DND-41 (cell line): ENCODE data around the gene KRT2.
"Not testable (repeated sequence)": the region's sequence is repeated elsewhere in the genome, so short reads cannot be mapped to it uniquely, and the experiment has no call there.

Experiments
- ATAC-seq: fragments of 200-7000 bp; cut with Tn5 transposase; 3 replicates; pipeline ENCODE4 v1.9.1; 2021; ENCODE audit warnings: low read depth; ENCODE audit not compliant: insufficient read depth
- DNase-seq: peaks from one replicate; pipeline ENCODE4 v3.0.0-alpha.2; 2020
- H2AFZ ChIP-seq: 2 replicates; pipeline ENCODE4 v1.6.0; 2012; ENCODE audit warnings: low read depth, low read length
- H3K27ac ChIP-seq: 2 replicates; pipeline ENCODE4 v1.5.1; 2012; ENCODE audit warnings: low read length, inconsistent platforms
- H3K27me3 ChIP-seq: fragments of 200-600 bp; sonication (generic); 2 replicates; pipeline ENCODE4 v1.6.0; 2012; ENCODE audit warnings: low read length, mild to moderate bottlenecking, inconsistent platforms; ENCODE audit not compliant: insufficient read depth, poor library complexity
- H3K36me3 ChIP-seq: 2 replicates; pipeline ENCODE4 v1.5.1; 2012; ENCODE audit warnings: low read length, inconsistent platforms; ENCODE audit not compliant: insufficient read depth
- H3K4me1 ChIP-seq: 2 replicates; pipeline ENCODE4 v1.5.1; 2012; ENCODE audit warnings: mild to moderate bottlenecking, low read length; ENCODE audit not compliant: insufficient read depth
- H3K4me2 ChIP-seq: 2 replicates; pipeline ENCODE4 v1.6.0; 2012; ENCODE audit warnings: mild to moderate bottlenecking, moderate library complexity, low read length, inconsistent platforms; ENCODE audit not compliant: insufficient read depth
- H3K4me3 ChIP-seq, 2 experiments: fragments of 200-600 bp in 1 of 2; shearing (Covaris generic) in 1 of 2; 2 replicates each; pipeline ENCODE4 v1.5.1; 2012 to 2016; ENCODE audit warnings: inconsistent platforms in 2 of 2, low read length in 2 of 2, mild to moderate bottlenecking in 2 of 2, low read depth in 1 of 2, moderate library complexity in 1 of 2
- H3K79me2 ChIP-seq: 2 replicates; pipeline ENCODE4 v1.6.0; 2012; ENCODE audit warnings: low read length, inconsistent platforms; ENCODE audit not compliant: insufficient read depth
- H3K9ac ChIP-seq: 2 replicates; pipeline ENCODE4 v1.6.0; 2012; ENCODE audit warnings: low read depth, mild to moderate bottlenecking, inconsistent platforms, low read length, moderate library complexity
- H3K9me3 ChIP-seq: 2 replicates; pipeline ENCODE4 v1.5.1; 2012; ENCODE audit warnings: low read length, moderate library complexity, mild to moderate bottlenecking, inconsistent platforms; ENCODE audit not compliant: insufficient read depth, severe bottlenecking
- H4K20me1 ChIP-seq: 2 replicates; pipeline ENCODE4 v1.6.0; 2012; ENCODE audit warnings: low read length; ENCODE audit not compliant: insufficient read depth
- EZH2 ChIP-seq: IDR thresholded peaks from 3 replicates; pipeline ENCODE4 v1.6.1; 2012; ENCODE audit warnings: borderline replicate concordance, low read depth, mild to moderate bottlenecking, moderate library complexity, low read length, inconsistent platforms; ENCODE audit not compliant: severe bottlenecking
- TF ChIP-seq, protein P1 (sequence below): IDR thresholded peaks from 2 replicates; pipeline ENCODE4 v1.5.1; 2012; ENCODE audit warnings: borderline replicate concordance, low read length, moderate library complexity, mild to moderate bottlenecking; ENCODE audit not compliant: poor library complexity, severe bottlenecking; ENCODE audit errors: extremely low read depth

Gene KRT2

DNA sequence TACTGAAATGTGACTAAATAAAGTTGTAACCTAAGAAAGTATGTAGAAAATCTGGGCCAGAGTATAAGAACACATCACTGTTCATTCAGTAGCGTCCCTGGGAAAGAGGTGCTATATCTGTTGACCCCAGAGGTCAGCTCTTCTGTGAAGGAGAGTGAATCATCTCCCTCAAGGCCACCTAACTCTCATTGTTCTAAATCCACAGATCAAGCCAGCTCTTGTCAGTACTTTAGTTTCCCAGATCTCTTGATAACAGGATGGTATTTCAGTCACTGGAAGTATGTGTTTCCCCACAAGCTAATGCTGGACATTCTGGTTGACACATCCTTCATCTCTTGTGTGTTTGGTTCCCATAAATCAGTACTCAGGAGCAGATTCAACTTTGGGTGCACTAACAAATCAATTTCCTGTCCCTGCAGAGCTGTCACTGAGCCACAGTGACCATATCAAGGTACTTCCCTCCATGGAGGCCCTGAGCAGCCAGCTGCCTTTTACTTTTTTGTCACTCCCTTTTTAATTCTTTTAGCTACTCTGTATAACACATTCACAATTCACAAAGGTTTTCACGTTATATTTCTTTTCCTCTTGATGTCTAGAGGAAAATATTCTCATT lies 20.4 kb upstream of the KRT2 start:
- H3K27me3 ChIP-seq = peaks cover 3% of the 10 kb centered on the region
- no peaks in the 10 kb centered on the region for H3K79me2 ChIP-seq
- ATAC-seq = no peak
- H3K27ac ChIP-seq = no peak overlapping the region
- no peak overlapping the region for H2AFZ ChIP-seq
- H3K4me1 ChIP-seq = no peaks in the 10 kb centered on the region
- H3K4me2 ChIP-seq = no peak overlapping the region
- DNase-seq = no peak
- H3K9me3 ChIP-seq = no peaks in the 10 kb centered on the region
- H3K36me3 ChIP-seq = no peaks in the 10 kb centered on the region
- no peaks in the 10 kb centered on the region for H4K20me1 ChIP-seq
- TF ChIP-seq EZH2 = no peak
- TF ChIP-seq, protein P1, sequence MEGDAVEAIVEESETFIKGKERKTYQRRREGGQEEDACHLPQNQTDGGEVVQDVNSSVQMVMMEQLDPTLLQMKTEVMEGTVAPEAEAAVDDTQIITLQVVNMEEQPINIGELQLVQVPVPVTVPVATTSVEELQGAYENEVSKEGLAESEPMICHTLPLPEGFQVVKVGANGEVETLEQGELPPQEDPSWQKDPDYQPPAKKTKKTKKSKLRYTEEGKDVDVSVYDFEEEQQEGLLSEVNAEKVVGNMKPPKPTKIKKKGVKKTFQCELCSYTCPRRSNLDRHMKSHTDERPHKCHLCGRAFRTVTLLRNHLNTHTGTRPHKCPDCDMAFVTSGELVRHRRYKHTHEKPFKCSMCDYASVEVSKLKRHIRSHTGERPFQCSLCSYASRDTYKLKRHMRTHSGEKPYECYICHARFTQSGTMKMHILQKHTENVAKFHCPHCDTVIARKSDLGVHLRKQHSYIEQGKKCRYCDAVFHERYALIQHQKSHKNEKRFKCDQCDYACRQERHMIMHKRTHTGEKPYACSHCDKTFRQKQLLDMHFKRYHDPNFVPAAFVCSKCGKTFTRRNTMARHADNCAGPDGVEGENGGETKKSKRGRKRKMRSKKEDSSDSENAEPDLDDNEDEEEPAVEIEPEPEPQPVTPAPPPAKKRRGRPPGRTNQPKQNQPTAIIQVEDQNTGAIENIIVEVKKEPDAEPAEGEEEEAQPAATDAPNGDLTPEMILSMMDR = no peak
- no peak overlapping the region for H3K4me3 ChIP-seq
- no peak overlapping the region for H3K9ac ChIP-seq

GRCh38 chr12:52670961-52671360 lies 18.9 kb upstream of the KRT2 start:
- H3K4me1 ChIP-seq = no peaks in the 10 kb centered on the region
- DNase-seq (no peak), ATAC-seq (no peak)
- H3K4me3 ChIP-seq = no peak overlapping the region
- no peak overlapping the region for H3K27ac ChIP-seq
- H3K4me2 ChIP-seq = no peak overlapping the region
- H2AFZ ChIP-seq = no peak overlapping the region
- H3K36me3 ChIP-seq = no peaks in the 10 kb centered on the region
- H3K27me3 ChIP-seq = peaks cover 3% of the 10 kb centered on the region
- TF ChIP-seq, protein P1 = no peak
- TF ChIP-seq EZH2 = no peak
- no peak overlapping the region for H3K9ac ChIP-seq
- no peaks in the 10 kb centered on the region for H3K79me2 ChIP-seq
- no peaks in the 10 kb centered on the region for H3K9me3 ChIP-seq
- no peaks in the 10 kb centered on the region for H4K20me1 ChIP-seq

DNA sequence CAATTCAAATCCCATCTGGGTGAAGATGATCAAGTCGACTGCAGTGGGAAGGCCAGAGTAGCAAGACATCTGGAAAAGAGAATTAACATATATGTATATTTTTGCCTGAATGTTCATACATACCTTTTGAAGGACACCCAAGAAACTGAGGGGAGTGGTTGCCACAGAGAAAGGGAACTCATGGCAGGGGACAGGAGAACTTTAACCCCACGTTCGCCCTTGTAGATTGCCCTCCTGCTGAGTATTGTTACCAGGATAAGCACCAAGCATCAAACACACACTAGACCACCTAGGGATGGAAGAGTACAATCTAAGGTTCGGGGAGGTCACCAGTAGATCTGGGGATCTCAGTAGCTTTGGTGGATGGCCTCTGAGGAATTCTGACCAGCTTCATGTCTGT lies 18.5 kb upstream of the KRT2 start:
- Histone ChIP-seq H4K20me1 (no peaks in the 10 kb centered on the region), H3K4me1 (no peaks in the 10 kb centered on the region), H3K4me3 (no peak overlapping the region), H3K27me3 (peaks cover 3% of the 10 kb centered on the region), H2AFZ (no peak overlapping the region), H3K9me3 (no peaks in the 10 kb centered on the region), H3K27ac (no peak overlapping the region), H3K9ac (no peak overlapping the region), H3K36me3 (no peaks in the 10 kb centered on the region), H3K4me2 (no peak overlapping the region), H3K79me2 (no peaks in the 10 kb centered on the region)
- ATAC-seq = no peak
- no peak for DNase-seq
- TF ChIP-seq, protein P1 = no peak
- no peak for TF ChIP-seq EZH2

DNA sequence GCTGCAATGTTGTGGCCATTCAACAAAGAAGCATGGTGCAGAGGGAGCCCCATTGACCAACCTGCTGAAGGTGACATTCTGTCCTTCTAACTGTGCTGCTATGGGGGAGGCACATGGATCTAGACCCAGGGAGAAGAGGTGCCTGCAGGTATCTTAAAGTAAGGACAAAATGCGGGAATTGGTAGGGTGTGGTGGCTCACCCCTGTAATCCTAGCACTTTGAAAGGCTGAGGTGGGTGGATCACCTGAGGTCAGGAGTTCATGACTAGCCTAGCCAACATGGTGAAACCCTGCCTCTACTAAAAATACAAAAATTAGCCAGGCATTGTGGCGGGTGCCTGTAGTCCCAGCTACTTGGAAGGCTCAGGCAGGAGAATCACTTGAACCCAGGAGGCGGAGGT lies 17.9 kb upstream of the KRT2 start:
- not testable (repeated sequence) for H4K20me1 ChIP-seq, H3K27ac ChIP-seq, H3K4me3 ChIP-seq, H3K4me1 ChIP-seq, H3K36me3 ChIP-seq, H2AFZ ChIP-seq, H3K79me2 ChIP-seq, DNase-seq, H3K27me3 ChIP-seq, H3K9me3 ChIP-seq, H3K9ac ChIP-seq, ATAC-seq, H3K4me2 ChIP-seq
